Right lobe of liver (tissue), 4 donors: ENCODE data around the gene PPP1R37.

Experiments used
- CTCF ChIP-seq, 4 donors: fragments of 200-600 bp in 3 of 4; fragments of 450-650 bp in 1 of 4; IDR thresholded peaks; one replicate each; pipeline versions ENCODE4 v1.5.1 to v1.8.0; 2016 to 2022; ENCODE audit warnings: antibody characterized with exemption in 4 of 4, mild to moderate bottlenecking in 2 of 4
- POLR2A ChIP-seq: fragments of 450-650 bp; IDR thresholded peaks from one replicate; pipeline ENCODE4 v1.6.1; 2017; ENCODE audit warnings: antibody characterized with exemption, mild to moderate bottlenecking
- donor health status: DM: no; HTN: no; CAD: no.
- donor health status: DM: no; HTN: no; CAD: no.
- donor health status: DM: no; HTN: yes; CAD: no.

- TF ChIP-seq CTCF (IDR thresholded peaks at IDR 0.05) (no peak), POLR2A (no peak)
Observed at GRCh38 chr19:45195764-45196163, 102.8 kb downstream of the PPP1R37 start.
